CD4-positive, CD25-positive, alpha-beta regulatory T cell (primary cell): Measurements from ENCODE around the gene ELOVL5. TPM values are rescaled to one million over a fixed set of nuclear protein-coding genes. Genes with fewer than 3 reads are reported as not detected.

ENCODE experiments used
- ATAC-seq, 2 donors: fragments of 150-1000 bp; cut with Tn5 transposase; one replicate each; pipeline ENCODE4 v1.10.0; 2021; ENCODE audit warnings: low read depth in 2 of 2, moderate number of reproducible peaks in 2 of 2, moderate library complexity in 1 of 2
- DNase-seq, 3 donors: peaks; one replicate each; pipeline versions ENCODE4 v3.0.0 to v3.0.0-alpha.2; 2012 to 2022; ENCODE audit warnings: mixed read lengths in 1 of 3
- H3K27ac ChIP-seq: one replicate; pipeline ENCODE4 v1.7.0; 2013; ENCODE audit warnings: mild to moderate bottlenecking, low read length; ENCODE audit not compliant: insufficient read depth, poor library complexity, severe bottlenecking
- H3K27me3 ChIP-seq: one replicate; pipeline ENCODE4 v1.7.0; 2013; ENCODE audit warnings: low read length; ENCODE audit not compliant: control insufficient read depth, insufficient read depth
- H3K36me3 ChIP-seq: one replicate; pipeline ENCODE4 v1.7.0; 2013; ENCODE audit warnings: mild to moderate bottlenecking, low read length, moderate library complexity; ENCODE audit not compliant: control insufficient read depth, insufficient read depth
- H3K4me1 ChIP-seq: 2 replicates; pipeline ENCODE4 v1.7.0; 2013; ENCODE audit warnings: mild to moderate bottlenecking, low read length; ENCODE audit not compliant: insufficient read depth, control insufficient read depth, poor library complexity, severe bottlenecking
- H3K4me3 ChIP-seq: one replicate; pipeline ENCODE4 v1.7.0; 2013; ENCODE audit warnings: low read depth, mild to moderate bottlenecking, low read length, moderate library complexity
- H3K9me3 ChIP-seq, 2 experiments: 1 replicate in 1 of 2; 2 replicates in 1 of 2; pipeline ENCODE4 v1.7.0; 2013; ENCODE audit warnings: low read length in 2 of 2, mild to moderate bottlenecking in 1 of 2, moderate library complexity in 1 of 2; ENCODE audit not compliant: control insufficient read depth in 2 of 2
- H3K27ac Mint-ChIP-seq, 3 donors: one replicate each; pipeline ENCODE4 v1.8.0; 2020 to 2022; ENCODE audit warnings: mild to moderate bottlenecking in 3 of 3, mixed read lengths in 3 of 3, moderate library complexity in 2 of 3
- H3K27me3 Mint-ChIP-seq: one replicate; pipeline ENCODE4 v1.8.0; 2022; ENCODE audit warnings: mild to moderate bottlenecking, mixed read lengths
- H3K36me3 Mint-ChIP-seq: one replicate; pipeline ENCODE4 v1.8.0; 2020; ENCODE audit warnings: mixed read lengths
- H3K4me1 Mint-ChIP-seq, 4 donors: one replicate each; pipeline ENCODE4 v1.8.0; 2020 to 2022; ENCODE audit warnings: mixed read lengths in 4 of 4, mild to moderate bottlenecking in 1 of 4
- H3K4me3 Mint-ChIP-seq, 4 donors: one replicate each; pipeline ENCODE4 v1.8.0; 2020 to 2022; ENCODE audit warnings: mild to moderate bottlenecking in 4 of 4, mixed read lengths in 4 of 4, moderate library complexity in 3 of 4
- H3K9me3 Mint-ChIP-seq, 7 donors: one replicate each; pipeline ENCODE4 v1.8.0; 2020 to 2022; ENCODE audit warnings: mixed read lengths in 7 of 7, mild to moderate bottlenecking in 3 of 7, moderate library complexity in 2 of 7
- polyA plus RNA-seq, 4 donors: library from polyadenylated mRNA; unstranded; fragments of 300-500 nt; fragmentation: Illumina TruSeq; gene quantifications; one replicate each; pipeline ENCODE4 v1.2.3, GENCODE V29; 2021
- total RNA-seq: library from RNA; stranded (reverse); gene quantifications from one replicate; pipeline ENCODE4 v1.2.3, GENCODE V29; 2022

Gene ELOVL5
- total and polyA plus RNA-seq, 5 donors from 2014 or later, result 139 to 201 (median 159) TPM

GRCh38 chr6:53290537-53291510 lies 57.9 kb downstream of the ELOVL5 start:
- Histone ChIP-seq H3K27me3 (no peaks in the 10 kb centered on the region), H3K36me3 (peaks cover 18% of the 10 kb centered on the region), H3K4me3 (peak overlapping the region; percentile 77), H3K9me3 (no peaks in the 10 kb centered on the region), H3K4me1 (peaks cover 90% of the 10 kb centered on the region), H3K27ac (peak overlapping the region; percentile 79)
- Mint-ChIP-seq H3K27me3 (no peaks in the 10 kb centered on the region), H3K9me3 (no peaks in the 10 kb centered on the region), H3K36me3 (peaks cover 36% of the 10 kb centered on the region), H3K4me3 (peak overlapping the region; percentile 46 to 81 (median 52)), H3K4me1 (peaks cover 43 to 93% (median 63%) of the 10 kb centered on the region in 4 donors), H3K27ac (peak overlapping the region; percentile 78 to 98 (median 89))
- peak; percentile 92 to 97 for ATAC-seq
- DNase-seq, result peak; percentile 17 to 89 (median 81)

GRCh38 chr6:53287336-53288225 lies 61.2 kb downstream of the ELOVL5 start:
- Mint-ChIP-seq H3K27ac (peak overlapping the region; percentile 78 to 94 (median 89)), H3K4me1 (peaks cover 39 to 91% (median 65%) of the 10 kb centered on the region in 4 donors), H3K36me3 (peaks cover 27% of the 10 kb centered on the region), H3K27me3 (no peaks in the 10 kb centered on the region), H3K4me3 (peak overlapping the region in 3 of 4 donors; percentile 7 to 57 (median 53)), H3K9me3 (no peaks in the 10 kb centered on the region)
- Histone ChIP-seq H3K27ac (peak overlapping the region; percentile 79), H3K9me3 (no peaks in the 10 kb centered on the region), H3K36me3 (peaks cover 10% of the 10 kb centered on the region), H3K27me3 (no peaks in the 10 kb centered on the region), H3K4me3 (no peak overlapping the region), H3K4me1 (peaks cover 90% of the 10 kb centered on the region)
- DNase-seq (no peak), ATAC-seq (no peak)

- DNase-seq (peak in 1 of 3 donors; percentile 21), ATAC-seq (peak; percentile 32 to 34)
- Histone ChIP-seq H3K27me3 (no peaks in the 10 kb centered on the region), H3K4me1 (peaks cover 88% of the 10 kb centered on the region), H3K4me3 (peak overlapping the region; percentile 73), H3K36me3 (peaks cover 15% of the 10 kb centered on the region), H3K9me3 (no peaks in the 10 kb centered on the region), H3K27ac (peak overlapping the region; percentile 65)
- peak overlapping the region; percentile 48 to 59 (median 52) for H3K4me3 Mint-ChIP-seq
- H3K27me3 Mint-ChIP-seq, result no peaks in the 10 kb centered on the region
- peak overlapping the region; percentile 70 to 94 (median 74) for H3K27ac Mint-ChIP-seq
- peaks cover 42% of the 10 kb centered on the region for H3K36me3 Mint-ChIP-seq
- H3K4me1 Mint-ChIP-seq, result peaks cover 31 to 91% (median 68%) of the 10 kb centered on the region in 4 donors
- no peaks in the 10 kb centered on the region for H3K9me3 Mint-ChIP-seq
These were observed 63.8 kb downstream of the ELOVL5 start for GRCh38 chr6:53284901-53285300.

GRCh38 chr6:53282741-53283140 lies 66.0 kb downstream of the ELOVL5 start:
- Mint-ChIP-seq H3K4me1 (peaks cover 41 to 89% (median 67%) of the 10 kb centered on the region in 4 donors), H3K36me3 (peaks cover 47% of the 10 kb centered on the region), H3K4me3 (peak overlapping the region in 2 of 4 donors; percentile 38 to 68), H3K9me3 (peaks cover 0 to 2% (median 0%) of the 10 kb centered on the region in 7 donors), H3K27me3 (no peaks in the 10 kb centered on the region), H3K27ac (peak overlapping the region in 1 of 3 donors; percentile 57)
- no peak for DNase-seq
- H3K4me3 ChIP-seq, result no peak overlapping the region
- H3K27ac ChIP-seq, result peak overlapping the region; percentile 24
- H3K36me3 ChIP-seq, result peaks cover 28% of the 10 kb centered on the region
- H3K4me1 ChIP-seq, result peaks cover 69% of the 10 kb centered on the region
- no peaks in the 10 kb centered on the region for H3K9me3 ChIP-seq
- H3K27me3 ChIP-seq, result no peaks in the 10 kb centered on the region
- no peak for ATAC-seq

- H3K27ac ChIP-seq, result peak overlapping the region; percentile 24
- peaks cover 0 to 2% (median 0%) of the 10 kb centered on the region in 7 donors for H3K9me3 Mint-ChIP-seq
- no peaks in the 10 kb centered on the region for H3K27me3 ChIP-seq
- DNase-seq (no peak), ATAC-seq (no peak)
- peak overlapping the region in 2 of 3 donors; percentile 57 to 79 for H3K27ac Mint-ChIP-seq
- H3K4me1 Mint-ChIP-seq, result peaks cover 43 to 87% (median 67%) of the 10 kb centered on the region in 4 donors
- H3K4me3 ChIP-seq, result no peak overlapping the region
- H3K36me3 ChIP-seq, result peaks cover 26% of the 10 kb centered on the region
- peaks cover 46% of the 10 kb centered on the region for H3K36me3 Mint-ChIP-seq
- H3K27me3 Mint-ChIP-seq, result no peaks in the 10 kb centered on the region
- peak overlapping the region in 3 of 4 donors; percentile 13 to 68 (median 50) for H3K4me3 Mint-ChIP-seq
- H3K9me3 ChIP-seq, result no peaks in the 10 kb centered on the region
- H3K4me1 ChIP-seq, result peaks cover 64% of the 10 kb centered on the region
These were observed 66.5 kb downstream of the ELOVL5 start for GRCh38 chr6:53282234-53282633.

- Histone ChIP-seq H3K9me3 (no peaks in the 10 kb centered on the region), H3K27me3 (no peaks in the 10 kb centered on the region), H3K4me3 (peak overlapping the region; percentile 46), H3K4me1 (peaks cover 62% of the 10 kb centered on the region), H3K27ac (peak overlapping the region; percentile 24), H3K36me3 (peaks cover 29% of the 10 kb centered on the region)
- no peak for DNase-seq
- Mint-ChIP-seq H3K36me3 (peaks cover 44% of the 10 kb centered on the region), H3K27ac (peak overlapping the region; percentile 76 to 79 (median 78)), H3K27me3 (no peaks in the 10 kb centered on the region), H3K4me1 (peaks cover 45 to 86% (median 68%) of the 10 kb centered on the region in 4 donors), H3K4me3 (peak overlapping the region; percentile 2 to 68 (median 32)), H3K9me3 (peaks cover 0 to 2% (median 0%) of the 10 kb centered on the region in 7 donors)
- no peak for ATAC-seq
These were observed 67.1 kb downstream of the ELOVL5 start for GRCh38 chr6:53281518-53282215.
